Uterus (tissue), 2 donors: ENCODE data around the gene SYCE3.

Source experiments
- CTCF ChIP-seq, 4 experiments: fragments of 200-600 bp in 2 of 4; fragments of 450-650 bp in 2 of 4; sonication (generic) in 2 of 4; IDR thresholded peaks; one replicate each; pipeline ENCODE4 v1.5.1; 2016 to 2019; ENCODE audit warnings: antibody characterized with exemption in 4 of 4, mild to moderate bottlenecking in 2 of 4, moderate library complexity in 1 of 4
- POLR2A ChIP-seq, 2 donors: fragments of 450-650 bp; IDR thresholded peaks; one replicate each; pipeline ENCODE4 v1.6.1; 2016; ENCODE audit warnings: antibody characterized with exemption in 2 of 2, mild to moderate bottlenecking in 1 of 2, moderate library complexity in 1 of 2

GRCh38 chr22:50612168-50612527 lies 49.4 kb upstream of the SYCE3 start:
- TF ChIP-seq CTCF (IDR thresholded peaks at IDR 0.05): no peak
- no peak for TF ChIP-seq POLR2A (IDR thresholded peaks at IDR 0.05)
